Measurements from ENCODE around the gene DIAPH3.

DNA sequence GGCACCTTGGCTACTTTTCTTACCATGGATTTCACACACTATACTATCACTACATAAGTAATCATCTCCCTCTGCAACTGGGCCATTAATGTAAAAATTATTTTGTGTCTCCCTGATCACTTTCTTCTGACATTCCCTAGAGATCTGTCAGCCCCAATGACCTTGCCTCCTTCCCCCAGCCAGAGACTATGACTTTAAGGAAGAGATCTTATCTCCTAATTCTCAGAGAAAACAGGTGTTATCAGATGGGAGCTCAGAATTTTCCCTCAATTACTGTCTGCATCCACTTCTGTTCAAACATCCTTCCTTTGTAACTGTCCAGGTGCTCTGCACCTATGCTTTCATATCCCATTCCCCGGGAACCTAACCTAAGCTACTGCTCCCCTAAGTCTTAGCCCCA lies 397.5 kb downstream of the DIAPH3 start:
- TF ChIP-seq, protein P1, sequence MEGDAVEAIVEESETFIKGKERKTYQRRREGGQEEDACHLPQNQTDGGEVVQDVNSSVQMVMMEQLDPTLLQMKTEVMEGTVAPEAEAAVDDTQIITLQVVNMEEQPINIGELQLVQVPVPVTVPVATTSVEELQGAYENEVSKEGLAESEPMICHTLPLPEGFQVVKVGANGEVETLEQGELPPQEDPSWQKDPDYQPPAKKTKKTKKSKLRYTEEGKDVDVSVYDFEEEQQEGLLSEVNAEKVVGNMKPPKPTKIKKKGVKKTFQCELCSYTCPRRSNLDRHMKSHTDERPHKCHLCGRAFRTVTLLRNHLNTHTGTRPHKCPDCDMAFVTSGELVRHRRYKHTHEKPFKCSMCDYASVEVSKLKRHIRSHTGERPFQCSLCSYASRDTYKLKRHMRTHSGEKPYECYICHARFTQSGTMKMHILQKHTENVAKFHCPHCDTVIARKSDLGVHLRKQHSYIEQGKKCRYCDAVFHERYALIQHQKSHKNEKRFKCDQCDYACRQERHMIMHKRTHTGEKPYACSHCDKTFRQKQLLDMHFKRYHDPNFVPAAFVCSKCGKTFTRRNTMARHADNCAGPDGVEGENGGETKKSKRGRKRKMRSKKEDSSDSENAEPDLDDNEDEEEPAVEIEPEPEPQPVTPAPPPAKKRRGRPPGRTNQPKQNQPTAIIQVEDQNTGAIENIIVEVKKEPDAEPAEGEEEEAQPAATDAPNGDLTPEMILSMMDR (IDR thresholded peaks at IDR 0.05 in 8 of 11, conservative IDR thresholded peaks at IDR 0.05 in 3 of 11) = no peak
- no peak for TF ChIP-seq POLR2A (IDR thresholded peaks at IDR 0.05)

All from spleen (tissue), 7 donors.